Measurements from ENCODE around the gene FAM174C.
"Not testable (repeated sequence)": the region's sequence is repeated elsewhere in the genome, so short reads cannot be mapped to it uniquely, and the experiment has no call there.

FAM174C gene

GRCh38 chr19:1307755-1308303 lies 32.5 kb downstream of the FAM174C start:
- in situ Hi-C loops (cut with HindIII; ENCODE audit: low pct_ligation_motif_present, low pct_unique_long_range_greater_than_20kb, low sequenced_read_pairs), result no loop called here
- no peak for DNase-seq

GRCh38 chr19:1308718-1309117 lies 33.4 kb downstream of the FAM174C start:
- no peak for DNase-seq
- in situ Hi-C loops (cut with HindIII; ENCODE audit: low pct_ligation_motif_present, low pct_unique_long_range_greater_than_20kb, low sequenced_read_pairs), result no loop called here

DNA sequence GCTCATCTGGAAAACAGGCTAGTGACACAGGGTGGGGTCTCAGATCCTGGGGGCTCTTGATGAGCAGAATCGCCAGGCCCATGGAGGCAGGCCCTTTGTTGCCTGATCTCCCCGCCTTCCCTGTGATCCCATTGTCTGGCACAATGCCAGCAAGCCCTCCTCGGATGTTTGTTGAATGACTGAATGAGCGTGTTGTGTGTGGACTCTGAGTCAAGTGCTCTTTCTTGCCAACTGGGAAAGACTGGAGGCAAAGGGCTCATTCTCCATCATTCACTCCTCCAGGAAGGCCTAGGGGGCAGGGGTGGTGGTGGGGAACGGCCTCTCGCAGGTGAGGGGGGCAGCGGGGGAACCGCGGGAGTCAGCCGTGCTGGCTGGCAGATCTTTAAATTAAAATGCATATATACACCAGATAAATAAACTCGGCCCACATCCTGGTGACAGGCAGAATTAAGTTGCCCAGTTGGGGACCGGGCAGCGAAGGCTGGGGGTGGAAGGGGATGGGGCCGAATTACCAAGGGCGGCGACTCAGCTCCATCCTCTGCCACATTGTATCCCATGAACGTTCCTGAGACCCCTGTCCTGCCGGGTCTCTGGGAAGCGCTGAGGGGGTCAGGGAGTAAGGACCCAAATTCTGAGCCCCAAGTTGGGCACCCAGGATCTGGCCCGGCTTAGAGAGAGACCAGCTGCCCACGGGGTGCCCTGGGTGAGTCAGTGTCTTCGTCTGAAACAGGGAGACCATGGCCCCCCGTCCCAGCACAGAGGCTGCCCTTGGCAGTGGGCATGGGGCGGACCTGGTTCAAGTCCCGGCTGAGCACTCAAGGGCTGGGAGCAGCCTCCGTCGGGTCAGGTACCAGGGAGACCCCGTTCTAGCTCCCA lies 34.9 kb downstream of the FAM174C start:
- DNase-seq, result no peak
- in situ Hi-C loops (cut with HindIII; ENCODE audit: low pct_ligation_motif_present, low pct_unique_long_range_greater_than_20kb, low sequenced_read_pairs), result no loop called here

DNA sequence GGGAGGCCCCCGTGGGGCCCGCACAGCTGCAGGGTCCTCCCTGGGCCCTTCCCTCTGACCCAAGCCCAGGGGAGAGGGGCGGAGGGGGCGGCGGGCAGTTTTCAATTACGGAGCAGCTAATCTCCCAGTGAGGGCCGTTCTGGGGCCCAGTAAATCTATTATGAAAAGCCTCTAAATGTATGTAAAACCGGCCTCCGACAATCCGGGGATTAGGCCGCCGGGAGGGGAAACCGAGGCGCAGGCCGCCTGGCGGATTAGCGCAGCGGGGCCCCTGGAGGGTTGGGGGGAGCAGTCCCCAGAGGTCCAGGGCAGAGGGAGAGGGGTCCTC lies 35.5 kb downstream of the FAM174C start:
- in situ Hi-C loops (cut with HindIII; ENCODE audit: low pct_ligation_motif_present, low pct_unique_long_range_greater_than_20kb, low sequenced_read_pairs), result no loop called here
- no peak for DNase-seq

- in situ Hi-C loops (cut with HindIII; ENCODE audit: low pct_ligation_motif_present, low pct_unique_long_range_greater_than_20kb, low sequenced_read_pairs), result no loop called here
- DNase-seq, result no peak
Observed at GRCh38 chr19:1311543-1312091, 36.3 kb downstream of the FAM174C start.

- in situ Hi-C loops (cut with HindIII; ENCODE audit: low pct_ligation_motif_present, low pct_unique_long_range_greater_than_20kb, low sequenced_read_pairs), result no loop called here
- peak; percentile 87 for DNase-seq
Observed at GRCh38 chr19:1312767-1313694, 37.7 kb downstream of the FAM174C start.

DNA sequence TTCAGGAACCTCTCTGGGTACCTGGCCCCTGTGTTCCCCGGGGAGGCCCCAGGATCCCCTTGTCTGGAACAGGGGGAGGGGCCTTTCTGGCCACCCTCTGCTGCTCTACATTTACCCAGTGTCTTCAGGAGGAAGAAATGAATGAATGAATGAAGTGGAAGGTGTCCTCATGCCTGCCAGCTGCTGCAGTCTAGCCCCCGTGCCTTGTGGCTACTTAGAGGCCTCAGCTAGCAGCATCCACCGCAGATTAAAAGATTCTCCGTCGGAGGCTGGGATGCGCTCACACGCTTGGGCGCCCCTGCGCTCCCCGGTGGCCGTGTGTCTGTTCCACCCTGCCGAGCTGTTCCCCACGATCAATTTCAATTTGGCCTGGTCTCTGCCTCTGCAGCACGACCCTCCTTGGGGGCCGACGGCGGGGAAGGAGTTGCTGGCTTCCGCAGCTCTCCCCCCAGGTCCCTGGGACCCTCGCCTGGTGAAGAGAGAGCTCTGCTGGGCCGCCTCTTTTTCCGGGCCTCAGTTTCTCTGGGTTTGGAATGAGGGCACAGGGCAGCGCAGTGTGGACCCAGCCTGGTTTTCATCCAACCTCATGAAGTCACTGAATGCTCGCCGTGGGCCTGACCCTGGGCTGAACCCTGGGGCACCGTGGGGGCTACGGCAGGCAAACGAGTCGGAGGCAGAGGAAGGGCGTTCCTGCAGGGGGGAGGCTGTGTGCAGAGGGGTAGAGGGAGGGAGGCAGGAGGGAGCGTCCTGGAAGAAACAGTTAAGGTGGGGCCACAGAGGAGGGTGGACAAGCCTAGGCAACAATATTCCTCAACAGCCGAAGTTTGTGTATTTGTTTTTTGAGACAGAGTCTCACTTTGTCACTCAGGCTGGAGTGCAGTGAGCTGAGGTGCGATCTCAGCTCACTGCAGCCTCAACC lies 38.6 kb downstream of the FAM174C start:
- peak; percentile 67 for DNase-seq
- in situ Hi-C loops (cut with HindIII; ENCODE audit: low pct_ligation_motif_present, low pct_unique_long_range_greater_than_20kb, low sequenced_read_pairs), result no loop called here

DNA sequence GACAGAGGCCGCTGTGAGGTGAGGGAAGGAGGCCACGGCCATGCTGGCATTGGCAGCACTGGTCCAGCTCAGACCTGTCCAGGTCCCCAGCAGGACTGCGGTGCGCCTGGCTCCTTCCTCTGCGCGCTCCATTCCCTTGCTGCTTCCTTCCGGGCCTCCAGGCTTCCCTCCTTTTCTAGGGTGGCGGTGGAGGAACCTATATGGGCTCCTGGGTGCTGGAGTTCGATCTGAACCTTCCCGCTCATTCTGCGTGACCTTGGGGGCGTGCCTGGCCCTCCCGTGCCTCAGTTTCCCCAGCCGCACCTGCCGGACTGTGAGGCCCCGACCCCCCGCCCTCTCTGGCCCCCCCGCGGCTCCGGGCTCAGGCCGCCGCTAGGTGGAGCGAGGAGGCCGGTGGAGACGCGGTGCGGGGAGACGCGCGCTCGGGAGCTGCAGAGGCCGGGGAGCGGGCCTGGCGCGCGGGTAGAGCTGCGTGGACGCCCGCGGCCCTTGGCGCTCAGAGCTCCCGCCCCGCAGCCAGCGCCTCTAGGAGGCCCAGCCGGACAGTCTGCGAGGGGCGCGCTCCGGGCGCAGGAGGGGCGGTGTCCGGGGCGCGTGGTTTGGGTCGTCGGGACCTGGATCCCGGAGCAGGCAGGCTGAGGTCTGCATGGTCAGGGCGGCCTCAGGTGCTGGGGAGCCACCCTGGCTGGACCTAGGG lies 40.3 kb downstream of the FAM174C start:
- peak; percentile 52 for DNase-seq
- in situ Hi-C loops (cut with HindIII; ENCODE audit: low pct_ligation_motif_present, low pct_unique_long_range_greater_than_20kb, low sequenced_read_pairs), result no loop called here

DNA sequence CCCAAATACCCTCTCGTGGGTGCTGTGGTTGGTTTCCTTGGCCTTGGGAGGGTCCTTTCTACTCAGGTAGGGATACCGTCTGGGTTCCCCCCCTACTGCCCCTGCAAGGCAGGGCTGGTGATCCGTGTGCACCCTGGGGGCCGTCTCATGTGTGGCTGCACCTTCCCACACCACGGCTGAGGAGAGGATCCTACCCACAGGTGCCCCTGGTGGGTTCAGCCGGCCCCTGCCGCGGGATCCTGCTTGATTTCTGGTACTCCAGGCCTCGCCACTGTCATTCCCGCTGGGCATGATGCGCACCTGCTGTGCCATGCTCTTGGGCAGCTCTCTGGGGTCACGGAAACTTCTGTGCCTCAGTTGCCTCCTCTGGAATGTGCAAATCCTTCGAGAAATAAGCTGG lies 41.1 kb downstream of the FAM174C start:
- no peak for DNase-seq
- in situ Hi-C loops (cut with HindIII; ENCODE audit: low pct_ligation_motif_present, low pct_unique_long_range_greater_than_20kb, low sequenced_read_pairs), result no loop called here

GRCh38 chr19:1317274-1318003 lies 42.1 kb downstream of the FAM174C start:
- in situ Hi-C loops (cut with HindIII; ENCODE audit: low pct_ligation_motif_present, low pct_unique_long_range_greater_than_20kb, low sequenced_read_pairs), result no loop called here
- DNase-seq, result no peak

- in situ Hi-C loops (cut with HindIII; ENCODE audit: low pct_ligation_motif_present, low pct_unique_long_range_greater_than_20kb, low sequenced_read_pairs), result no loop called here
Observed at GRCh38 chr19:1318678-1319471, 43.5 kb downstream of the FAM174C start.

DNA sequence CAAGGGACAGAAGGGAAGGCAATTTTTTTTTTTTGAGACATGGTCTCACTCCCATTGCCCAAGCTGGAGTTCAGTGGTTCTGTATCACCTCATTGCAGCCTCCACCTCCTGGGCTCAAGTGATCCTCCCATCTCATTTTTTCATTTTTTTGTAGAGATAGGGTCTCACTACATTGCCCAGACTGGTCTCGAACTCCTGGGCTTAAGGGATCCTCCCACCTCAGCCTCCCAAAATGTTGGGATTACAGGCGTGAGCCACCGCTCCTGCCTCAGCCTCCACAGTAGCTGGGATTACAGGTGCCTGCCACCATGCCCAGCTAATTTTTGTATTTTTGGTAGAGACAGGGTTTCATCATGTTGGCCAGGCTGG lies 44.9 kb downstream of the FAM174C start:
- in situ Hi-C loops (cut with HindIII; ENCODE audit: low pct_ligation_motif_present, low pct_unique_long_range_greater_than_20kb, low sequenced_read_pairs); DNase-seq: not testable (repeated sequence)

More at GRCh38 chr19:1318678-1319471, 43.5 kb downstream of the FAM174C start:
- DNase-seq, result no peak

- in situ Hi-C loops (cut with HindIII; ENCODE audit: low pct_ligation_motif_present, low pct_unique_long_range_greater_than_20kb, low sequenced_read_pairs), result no loop called here
- DNase-seq, result no peak
Observed at GRCh38 chr19:1321539-1321938, 46.2 kb downstream of the FAM174C start.

- in situ Hi-C loops (cut with HindIII; ENCODE audit: low pct_ligation_motif_present, low pct_unique_long_range_greater_than_20kb, low sequenced_read_pairs), result no loop called here
- no peak for DNase-seq
Observed at GRCh38 chr19:1322198-1322981, 47.1 kb downstream of the FAM174C start.

- no peak for DNase-seq
- in situ Hi-C loops (cut with HindIII; ENCODE audit: low pct_ligation_motif_present, low pct_unique_long_range_greater_than_20kb, low sequenced_read_pairs), result no loop called here
Observed at GRCh38 chr19:1324249-1324805, 49.0 kb downstream of the FAM174C start.

Data from ACHN (cell line).